Erythroblast (primary cell): ENCODE data around the gene UBE2F.

Experiments
- GATA1 ChIP-seq: IDR thresholded peaks from 2 replicates; pipeline ENCODE4 v1.6.1; 2011; ENCODE audit warnings: low read depth, mild to moderate bottlenecking, control low read depth, low read length, moderate library complexity
- POLR2A ChIP-seq: IDR thresholded peaks from 2 replicates; pipeline ENCODE4 v1.6.1; 2011; ENCODE audit warnings: mild to moderate bottlenecking, low read length

- no peak for TF ChIP-seq POLR2A
- TF ChIP-seq GATA1 = no peak
These were observed 114.7 kb downstream of the UBE2F start for GRCh38 chr2:238081561-238081960.
